AG09309 (cell line): ENCODE data around the gene SCUBE1.

ENCODE experiments used
- DNase-seq: peaks from one replicate; pipeline ENCODE4 v3.0.0-alpha.2; 2010; ENCODE audit warnings: low read depth
- H3K4me3 ChIP-seq: 2 replicates; pipeline ENCODE4 v1.5.1; 2011; ENCODE audit warnings: mild to moderate bottlenecking, low read depth, low read length, moderate library complexity; ENCODE audit not compliant: control insufficient read depth
- CTCF ChIP-seq: IDR thresholded peaks from 2 replicates; pipeline ENCODE4 v1.5.1; 2011; ENCODE audit warnings: mild to moderate bottlenecking, low read depth, low read length, inconsistent platforms; ENCODE audit not compliant: insufficient read depth, control insufficient read depth; ENCODE audit errors: missing control alignments

The SCUBE1 gene

GRCh38 chr22:43231724-43232034, 111.5 kb downstream of the SCUBE1 start:
- H3K4me3 ChIP-seq, result no peak overlapping the region
- DNase-seq, result no peak
- TF ChIP-seq CTCF, result no peak

- DNase-seq, result no peak
- TF ChIP-seq CTCF, result peak; percentile 90
- no peak overlapping the region for H3K4me3 ChIP-seq
These were observed 112.0 kb downstream of the SCUBE1 start for GRCh38 chr22:43230971-43231723.

GRCh38 chr22:43230571-43230970, 112.6 kb downstream of the SCUBE1 start:
- DNase-seq, result no peak
- no peak for TF ChIP-seq CTCF

GRCh38 chr22:43228863-43229262, 114.3 kb downstream of the SCUBE1 start:
- DNase-seq, result no peak
- no peak overlapping the region for H3K4me3 ChIP-seq
- no peak for TF ChIP-seq CTCF

More at GRCh38 chr22:43230571-43230970, 112.6 kb downstream of the SCUBE1 start:
- H3K4me3 ChIP-seq, result no peak overlapping the region

- no peak overlapping the region for H3K4me3 ChIP-seq
- TF ChIP-seq CTCF, result peak; percentile 47
- DNase-seq, result no peak
These were observed 114.8 kb downstream of the SCUBE1 start for GRCh38 chr22:43228330-43228729.

- no peak for TF ChIP-seq CTCF
- H3K4me3 ChIP-seq, result no peak overlapping the region
- DNase-seq, result no peak
These were observed 115.9 kb downstream of the SCUBE1 start for GRCh38 chr22:43227239-43227630.
